ENCODE results near the gene SSTR1.
"Not testable (repeated sequence)": the region's sequence is repeated elsewhere in the genome, so short reads cannot be mapped to it uniquely, and the experiment has no call there.

Gene SSTR1

GRCh38 chr14:38207736-38208617 is at the start of gene SSTR1:
TSS of gene SSTR1 (plus strand) at chr14:38207904. CDS start at chr14:38209390, 1,486 bp downstream.
- peak; percentile 30 for DNase-seq (ENCODE audit: low spot score)

GRCh38 chr14:38158468-38158867 is 49.2 kb upstream of the SSTR1 start:
- DNase-seq (ENCODE audit: low spot score), result no peak

GRCh38 chr14:38168416-38168815 is 39.3 kb upstream of the SSTR1 start:
- no peak for DNase-seq (ENCODE audit: low spot score)

GRCh38 chr14:38171197-38171596 is 36.5 kb upstream of the SSTR1 start:
- no peak for DNase-seq (ENCODE audit: low spot score)

- no peak for DNase-seq (ENCODE audit: low spot score)
These were observed 33.0 kb upstream of the SSTR1 start for GRCh38 chr14:38174711-38175110.

- DNase-seq (ENCODE audit: low spot score), result no peak
These were observed 32.0 kb upstream of the SSTR1 start for GRCh38 chr14:38175658-38176057.

- no peak for DNase-seq (ENCODE audit: low spot score)
These were observed 31.3 kb upstream of the SSTR1 start for GRCh38 chr14:38176379-38176778.

- DNase-seq (ENCODE audit: low spot score), result no peak
These were observed 23.6 kb upstream of the SSTR1 start for GRCh38 chr14:38184132-38184531.

- DNase-seq (ENCODE audit: low spot score), result no peak
These were observed 22.0 kb upstream of the SSTR1 start for GRCh38 chr14:38185671-38186070.

GRCh38 chr14:38186216-38186615 is 21.5 kb upstream of the SSTR1 start:
- DNase-seq (ENCODE audit: low spot score), result no peak

GRCh38 chr14:38187528-38187927 is 20.2 kb upstream of the SSTR1 start:
- no peak for DNase-seq (ENCODE audit: low spot score)

GRCh38 chr14:38189930-38190726 is 17.6 kb upstream of the SSTR1 start:
- no peak for DNase-seq (ENCODE audit: low spot score)

GRCh38 chr14:38190846-38191245 is 16.9 kb upstream of the SSTR1 start:
- not testable (repeated sequence) for DNase-seq (ENCODE audit: low spot score)

- DNase-seq (ENCODE audit: low spot score), result not testable (repeated sequence)
These were observed 16.2 kb upstream of the SSTR1 start for GRCh38 chr14:38191491-38191890.

GRCh38 chr14:38197001-38197783 is 10.5 kb upstream of the SSTR1 start:
- no peak for DNase-seq (ENCODE audit: low spot score)

- DNase-seq (ENCODE audit: low spot score), result no peak
These were observed 9.8 kb upstream of the SSTR1 start for GRCh38 chr14:38197784-38198335.

- no peak for DNase-seq (ENCODE audit: low spot score)
These were observed 9.3 kb upstream of the SSTR1 start for GRCh38 chr14:38198425-38198824.

GRCh38 chr14:38199076-38199475 is 8.6 kb upstream of the SSTR1 start:
- DNase-seq (ENCODE audit: low spot score), result no peak

GRCh38 chr14:38199739-38200138 is 8.0 kb upstream of the SSTR1 start:
- DNase-seq (ENCODE audit: low spot score), result no peak

- no peak for DNase-seq (ENCODE audit: low spot score)
These were observed 6.4 kb upstream of the SSTR1 start for GRCh38 chr14:38201137-38201828.

- no peak for DNase-seq (ENCODE audit: low spot score)
These were observed 5.1 kb upstream of the SSTR1 start for GRCh38 chr14:38202444-38203191.

Measured in Ammon's horn (tissue), 1 donor.